Endodermal cell (in vitro differentiated cells): ENCODE results near the gene GPR18. TPM values are rescaled to one million over a fixed set of nuclear protein-coding genes. Genes with fewer than 3 reads are reported as not detected.

Experiments used
- DNase-seq: peaks from one replicate; pipeline ENCODE4 v3.0.0-alpha.2; 2017
- H3K27ac ChIP-seq: 2 replicates; pipeline ENCODE4 v1.5.1; 2013; ENCODE audit warnings: mild to moderate bottlenecking, low read depth, low read length, moderate library complexity
- H3K27me3 ChIP-seq: 2 replicates; pipeline ENCODE4 v1.6.1; 2013; ENCODE audit warnings: mild to moderate bottlenecking, low read length, moderate library complexity; ENCODE audit not compliant: insufficient read depth, control insufficient read depth, poor library complexity, severe bottlenecking
- H3K36me3 ChIP-seq: 2 replicates; pipeline ENCODE4 v1.7.0; 2013; ENCODE audit warnings: mild to moderate bottlenecking, low read length, moderate library complexity; ENCODE audit not compliant: control insufficient read depth, insufficient read depth
- H3K4me1 ChIP-seq: one replicate; pipeline ENCODE4 v1.7.0; 2013; ENCODE audit warnings: low read length; ENCODE audit not compliant: control insufficient read depth, insufficient read depth
- H3K4me3 ChIP-seq: 2 replicates; pipeline ENCODE4 v1.5.1; 2013; ENCODE audit warnings: mild to moderate bottlenecking, low read length, moderate library complexity
- H3K9ac ChIP-seq: 2 replicates; pipeline ENCODE4 v1.6.1; 2013; ENCODE audit warnings: mild to moderate bottlenecking, low read length, moderate library complexity; ENCODE audit not compliant: poor library complexity, severe bottlenecking; ENCODE audit errors: extremely low read depth
- H3K9me3 ChIP-seq: 2 replicates; pipeline ENCODE4 v1.6.1; 2013; ENCODE audit warnings: mild to moderate bottlenecking, low read length, moderate library complexity; ENCODE audit not compliant: control insufficient read depth
- H3K27ac Mint-ChIP-seq: 2 replicates; pipeline ENCODE4 v1.8.0; 2020; ENCODE audit warnings: mixed read lengths
- H3K27me3 Mint-ChIP-seq: 2 replicates; pipeline ENCODE4 v1.8.0; 2021; ENCODE audit warnings: mild to moderate bottlenecking, mixed read lengths; ENCODE audit not compliant: insufficient read depth
- H3K36me3 Mint-ChIP-seq: 2 replicates; pipeline ENCODE4 v1.8.0; 2020; ENCODE audit warnings: low read depth, mixed read lengths
- H3K4me1 Mint-ChIP-seq: 2 replicates; pipeline ENCODE4 v1.8.0; 2020; ENCODE audit warnings: mixed read lengths
- H3K4me3 Mint-ChIP-seq: 2 replicates; pipeline ENCODE4 v1.8.0; 2020; ENCODE audit warnings: mild to moderate bottlenecking, moderate library complexity, mixed read lengths
- H3K9me3 Mint-ChIP-seq: 2 replicates; pipeline ENCODE4 v1.8.0; 2020; ENCODE audit warnings: mild to moderate bottlenecking, mixed read lengths
- CTCF ChIP-seq: fragments of 200-600 bp; sonication (generic); conservative IDR thresholded peaks from 2 replicates; pipeline ENCODE4 v1.5.0; 2021; ENCODE audit warnings: antibody characterized with exemption, mild to moderate bottlenecking
- WGBS, 2 experiments: methylation state at CpG; one replicate each; pipeline versions ENCODE4 v1.1.5 to v1.1.7; 2013; ENCODE audit warnings: missing lambda C conversion rate in 2 of 2, mixed read lengths in 1 of 2; ENCODE audit not compliant: insufficient coverage in 1 of 2, insufficient read length in 1 of 2; 5-methylcytosine and 5-hydroxymethylcytosine counted together
- total RNA-seq, 2 donors: library from RNA; stranded (reverse); fragmentation: NEBNext Ultra II Directional in 1 of 2; extraction: Animal tissue kit (Norgen Biotek cat#: 25700) in 1 of 2; gene quantifications; 2 replicates in 1 of 2; 3 replicates in 1 of 2; pipeline ENCODE4 v1.2.1, GENCODE V29; 2021

Gene GPR18
- total RNA-seq, 2 donors from 2014 or later = not detected

- Mint-ChIP-seq H3K4me1 (peaks cover 13% of the 10 kb centered on the region), H3K4me3 (no peak overlapping the region), H3K36me3 (no peaks in the 10 kb centered on the region), H3K27me3 (no peaks in the 10 kb centered on the region), H3K27ac (no peak overlapping the region), H3K9me3 (no peaks in the 10 kb centered on the region)
- no peak for TF ChIP-seq CTCF
- Histone ChIP-seq H3K9ac (no peak overlapping the region), H3K4me1 (no peaks in the 10 kb centered on the region), H3K27me3 (no peaks in the 10 kb centered on the region), H3K9me3 (no peaks in the 10 kb centered on the region), H3K27ac (no peak overlapping the region), H3K4me3 (no peak overlapping the region), H3K36me3 (peaks cover 18% of the 10 kb centered on the region)
- DNase-seq = no peak
- WGBS, 2 experiments = 96 to 99% methylated on average over 11 to 12 of the region's 12 CpGs
Measured at GRCh38 chr13:99295488-99296252, 37.5 kb upstream of the GPR18 start.

- Mint-ChIP-seq H3K36me3 (no peaks in the 10 kb centered on the region), H3K4me1 (peaks cover 12% of the 10 kb centered on the region), H3K27ac (no peak overlapping the region), H3K9me3 (no peaks in the 10 kb centered on the region), H3K4me3 (no peak overlapping the region), H3K27me3 (no peaks in the 10 kb centered on the region)
- WGBS, 2 experiments = 93 to 97% methylated on average over 5 to 7 of the region's 7 CpGs
- Histone ChIP-seq H3K27me3 (no peaks in the 10 kb centered on the region), H3K36me3 (peaks cover 21% of the 10 kb centered on the region), H3K4me1 (no peaks in the 10 kb centered on the region), H3K9ac (no peak overlapping the region), H3K27ac (no peak overlapping the region), H3K4me3 (no peak overlapping the region), H3K9me3 (no peaks in the 10 kb centered on the region)
- TF ChIP-seq CTCF = no peak
- DNase-seq = no peak
Measured at GRCh38 chr13:99294958-99295357, 36.8 kb upstream of the GPR18 start.

GRCh38 chr13:99294198-99294597 lies 36.0 kb upstream of the GPR18 start:
- no peak overlapping the region for H3K4me3 Mint-ChIP-seq
- H3K27ac Mint-ChIP-seq = no peak overlapping the region
- Histone ChIP-seq H3K9ac (no peak overlapping the region), H3K36me3 (peaks cover 24% of the 10 kb centered on the region), H3K4me1 (no peaks in the 10 kb centered on the region), H3K27ac (no peak overlapping the region), H3K9me3 (no peaks in the 10 kb centered on the region), H3K27me3 (no peaks in the 10 kb centered on the region), H3K4me3 (no peak overlapping the region)
- H3K4me1 Mint-ChIP-seq = peaks cover 10% of the 10 kb centered on the region
- H3K9me3 Mint-ChIP-seq = no peaks in the 10 kb centered on the region
- H3K36me3 Mint-ChIP-seq = peaks cover 4% of the 10 kb centered on the region
- no peaks in the 10 kb centered on the region for H3K27me3 Mint-ChIP-seq
- no peak for TF ChIP-seq CTCF
- no peak for DNase-seq
